Hematopoietic multipotent progenitor cell (in vitro differentiated cells): ENCODE data around the gene SYNE4. TPM values are rescaled to one million over a fixed set of nuclear protein-coding genes. Genes with fewer than 3 reads are reported as not detected.
"Not testable (repeated sequence)": the region's sequence is repeated elsewhere in the genome, so short reads cannot be mapped to it uniquely, and the experiment has no call there.

Source experiments
- DNase-seq, 3 donors: peaks; one replicate each; pipeline ENCODE4 v3.0.0-alpha.2; 2011 to 2015; ENCODE audit warnings: low read depth in 2 of 3, low spot score in 2 of 3
- total RNA-seq: library from RNA; depleted of rRNA; stranded (reverse); fragments of >200 nt; gene quantifications from one replicate; pipeline ENCODE4 v1.2.3, GENCODE V29; 2012

The SYNE4 gene
- total RNA-seq, 1 donor: under 0.01 TPM

- no peak for DNase-seq
These were observed 16.7 kb downstream of the SYNE4 start for GRCh38 chr19:35991731-35992450.

- no peak for DNase-seq
These were observed 17.6 kb downstream of the SYNE4 start for GRCh38 chr19:35990771-35991730.

GRCh38 chr19:35990156-35990555, 18.5 kb downstream of the SYNE4 start:
- no peak for DNase-seq

- no peak for DNase-seq
These were observed 19.8 kb downstream of the SYNE4 start for GRCh38 chr19:35988824-35989223.

- no peak for DNase-seq
These were observed 21.1 kb downstream of the SYNE4 start for GRCh38 chr19:35987571-35987896.

GRCh38 chr19:35986664-35987570, 21.7 kb downstream of the SYNE4 start:
- DNase-seq: peak in 2 of 3 donors; percentile 28 to 44

GRCh38 chr19:35986111-35986510, 22.5 kb downstream of the SYNE4 start:
- no peak for DNase-seq

- DNase-seq: no peak
These were observed 25.4 kb downstream of the SYNE4 start for GRCh38 chr19:35983177-35983576.

- not testable (repeated sequence) for DNase-seq
These were observed 27.6 kb downstream of the SYNE4 start for GRCh38 chr19:35980997-35981396.

GRCh38 chr19:35978832-35979365, 29.7 kb downstream of the SYNE4 start:
- no peak for DNase-seq

GRCh38 chr19:35978271-35978670, 30.3 kb downstream of the SYNE4 start:
- no peak for DNase-seq

GRCh38 chr19:35977446-35978222, 31.0 kb downstream of the SYNE4 start:
- DNase-seq: peak in 2 of 3 donors; percentile 61 to 76

GRCh38 chr19:35975608-35976214, 32.9 kb downstream of the SYNE4 start:
- peak in 2 of 3 donors; percentile 37 to 62 for DNase-seq

- DNase-seq: no peak
These were observed 35.1 kb downstream of the SYNE4 start for GRCh38 chr19:35973487-35973886.

GRCh38 chr19:35966771-35967170, 41.8 kb downstream of the SYNE4 start:
- no peak for DNase-seq

GRCh38 chr19:35963514-35963913, 45.1 kb downstream of the SYNE4 start:
- DNase-seq: peak in 2 of 3 donors; percentile 43 to 74

- no peak for DNase-seq
These were observed 48.1 kb downstream of the SYNE4 start for GRCh38 chr19:35960432-35960972.

- DNase-seq: no peak
These were observed 48.7 kb downstream of the SYNE4 start for GRCh38 chr19:35959968-35960320.
